HepG2 (cell line): ENCODE measurements around the gene NUDT7. TPM values are rescaled to one million over a fixed set of nuclear protein-coding genes. Genes with fewer than 3 reads are reported as not detected.
A peak's percentile ranks its signal among the peaks of the same experiment; 100 is the strongest.

Experiments used
- ARNT2 ChIP-seq: sonication (generic); formaldehyde crosslinking; IDR thresholded peaks from 2 replicates; pipeline ENCODE4 v1.8.0; 2022; ENCODE audit warnings: mild to moderate bottlenecking, low read depth, missing genetic modification reagents, moderate library complexity
- BCLAF1 ChIP-seq: fragments of 450-650 bp; IDR thresholded peaks from 2 replicates; pipeline ENCODE4 v1.6.1; 2017; ENCODE audit warnings: mild to moderate bottlenecking
- BRD4 ChIP-seq: sonication (generic); formaldehyde crosslinking; IDR thresholded peaks from 2 replicates; pipeline ENCODE4 v1.4.0; 2020; ENCODE audit warnings: missing genetic modification reagents
- DMAP1 ChIP-seq: IDR thresholded peaks from 2 replicates; pipeline ENCODE4 v1.6.1; 2016
- MIXL1 ChIP-seq: IDR thresholded peaks from 2 replicates; pipeline ENCODE4 v1.6.1; 2016
- PBX3 ChIP-seq: sonication (generic); formaldehyde crosslinking; IDR thresholded peaks from 2 replicates; pipeline ENCODE4 v1.8.1; 2023; ENCODE audit warnings: missing genetic modification reagents, inconsistent platforms, borderline replicate concordance
- RBFOX2 ChIP-seq: fragments of 200-400 bp; formaldehyde crosslinking; IDR thresholded peaks from 2 replicates; pipeline ENCODE4 v1.6.1; 2017; ENCODE audit warnings: low read depth, mild to moderate bottlenecking, low read length
- REST ChIP-seq, 2 experiments: IDR thresholded peaks; 2 replicates each; pipeline ENCODE4 v1.6.1; 2011 to 2012; ENCODE audit warnings: low read length in 2 of 2, borderline replicate concordance in 1 of 2, low read depth in 1 of 2, mild to moderate bottlenecking in 1 of 2, moderate library complexity in 1 of 2
- RNF219 ChIP-seq: sonication (generic); formaldehyde crosslinking; IDR thresholded peaks from 2 replicates; pipeline ENCODE4 v1.5.0; 2020; ENCODE audit warnings: mild to moderate bottlenecking, missing genetic modification reagents
- STAT5B ChIP-seq: sonication (generic); formaldehyde crosslinking; IDR thresholded peaks from 2 replicates; pipeline ENCODE4 v1.4.0; 2020; ENCODE audit warnings: missing genetic modification reagents
- ZBED4 ChIP-seq: sonication (generic); formaldehyde crosslinking; IDR thresholded peaks from 2 replicates; pipeline ENCODE4 v1.4.0; 2020; ENCODE audit warnings: missing genetic modification reagents, borderline replicate concordance
- ZNF225 ChIP-seq: sonication (generic); formaldehyde crosslinking; IDR thresholded peaks from 2 replicates; pipeline ENCODE4 v1.4.0; 2020; ENCODE audit warnings: mild to moderate bottlenecking, missing genetic modification reagents
- ZNF326 ChIP-seq: sonication (generic); formaldehyde crosslinking; IDR thresholded peaks from 2 replicates; pipeline ENCODE4 v1.4.0; 2020; ENCODE audit warnings: missing genetic modification reagents, borderline replicate concordance
- ZNF354B ChIP-seq: sonication (generic); formaldehyde crosslinking; IDR thresholded peaks from 2 replicates; pipeline ENCODE4 v1.8.0; 2022; ENCODE audit warnings: mild to moderate bottlenecking, missing genetic modification reagents
- polyA plus RNA-seq, 8 experiments: library from polyadenylated mRNA; depleted of rRNA in 3 of 8; stranded (reverse) in 7 of 8; unstranded in 1 of 8; fragments of >200 nt; fragmentation: Illumina TruSeq in 4 of 8; extraction: Trizol in 4 of 8; gene quantifications; 2 replicates each; pipeline versions ENCODE4 v1.2.1 to v1.2.3, GENCODE V29; 2011 to 2016; ENCODE audit warnings: low read depth in 4 of 8, missing spikeins in 1 of 8, mixed read lengths in 1 of 8; ENCODE audit not compliant: insufficient read depth in 1 of 8
- total RNA-seq, 5 experiments: library from RNA; depleted of rRNA; stranded (reverse); fragments of >200 nt; fragmentation: Illumina TruSeq; extraction: Trizol; gene quantifications; 2 replicates each; pipeline ENCODE4 v1.2.3, GENCODE V29; 2016; ENCODE audit warnings: low read depth in 1 of 5

Gene NUDT7
- total and polyA plus RNA-seq, 2 of the 13 experiments (the other 11 are each of a cell fraction or from before 2014, with no cell fraction given), result 14.3 to 23.9 TPM

- TF ChIP-seq ZNF225 (peak; percentile 95), BRD4 (CRISPR knock-in tag) (peak; percentile 73; the same call in 1 of the 2 replicates), PBX3 (CRISPR knock-in tag) (no peak), STAT5B (CRISPR knock-in tag) (no peak), RBFOX2 (peak; percentile 92), BCLAF1 (no peak), ARNT2 (CRISPR knock-in tag) (peak; percentile 89), ZNF354B (CRISPR knock-in tag) (peak; percentile 88), MIXL1 (CRISPR knock-in tag) (no peak), RNF219 (CRISPR knock-in tag) (peak; percentile 90; the same call in 1 of the 2 replicates), REST (IDR thresholded peaks at IDR 0.05; ENCODE audit: borderline replicate concordance in 1 of 2, low read depth in 1 of 2, low read length in 2 of 2) (peak in 1 of 2 experiments; percentile 17; a peak in 1 of 4 replicates), DMAP1 (peak; percentile 71), ZBED4 (peak; percentile 95; the same call in 1 of the 2 replicates), ZNF326 (CRISPR knock-in tag) (no peak)
Measured at GRCh38 chr16:77722309-77723107, at the start of gene NUDT7 (continued).
